Mucosa of descending colon (tissue), 3 donors: ENCODE data around the gene AMIGO1. TPM values are rescaled to one million over a fixed set of nuclear protein-coding genes. Genes with fewer than 3 reads are reported as not detected.

ENCODE experiments used
- ATAC-seq: fragments of 200-7000 bp; cut with Tn5 transposase; one replicate; pipeline ENCODE4 v1.9.1; 2020; ENCODE audit warnings: mild to moderate bottlenecking, moderate library complexity
- DNase-seq, 3 donors: peaks; one replicate each; pipeline ENCODE4 v3.0.0-alpha.2; 2020
- H3K36me3 ChIP-seq: fragments of 200-600 bp; one replicate; pipeline ENCODE4 v1.8.0; 2021; ENCODE audit warnings: low read depth, mild to moderate bottlenecking
- H3K4me1 ChIP-seq: fragments of 200-600 bp; one replicate; pipeline ENCODE4 v1.8.0; 2021; ENCODE audit warnings: low read depth, mild to moderate bottlenecking
- H3K4me3 ChIP-seq: fragments of 200-600 bp; one replicate; pipeline ENCODE4 v1.8.0; 2021; ENCODE audit warnings: mild to moderate bottlenecking
- H3K9me3 ChIP-seq: fragments of 200-600 bp; one replicate; pipeline ENCODE4 v1.8.0; 2021; ENCODE audit warnings: mild to moderate bottlenecking
- CTCF ChIP-seq: fragments of 200-600 bp; IDR thresholded peaks from one replicate; pipeline ENCODE4 v1.8.0; 2022; ENCODE audit warnings: antibody characterized with exemption, mild to moderate bottlenecking
- intact Hi-C, 2 donors: fragments of 100-400 bp; cut with DNase I in 1 of 2; cut with micrococcal nuclease in 1 of 2; formaldehyde crosslinking; loops; one replicate each; pipeline versions ENCODE4 v1.11.0 to v1.11.1; 2022; cut with DNase I, micrococcal nuclease
- total RNA-seq, 3 donors: library from RNA; stranded (reverse); fragmentation: NEBNext Ultra II Directional in 2 of 3; extraction: Animal tissue kit (Norgen Biotek cat#: 25700) in 2 of 3; gene quantifications; one replicate each; pipeline versions ENCODE4 v1.2.1 to v1.2.4, GENCODE V29; 2021 to 2023
- donor health status: DM: no; HTN: no; CAD: no; lungs with moderate emphysema.
- donor health status: DM: no; HTN: no; CAD: no.
- donor health status: DM: no; HTN: yes; CAD: no.

Gene AMIGO1
- total RNA-seq, 3 donors from 2014 or later = 2.2 to 9.9 (median 3.9) TPM

GRCh38 chr1:109493805-109494539 lies 15.6 kb downstream of the AMIGO1 start, which contains the start of gene CYB561D1:
Gene CYB561D1 (plus strand): TSS chr1:109494094. CDS start chr1:109494140, 46 bp downstream.
- no peaks in the 10 kb centered on the region for H3K36me3 ChIP-seq
- no peaks in the 10 kb centered on the region for H3K9me3 ChIP-seq
- peak; percentile 86 to 93 (median 92) for DNase-seq
- peaks cover 12% of the 10 kb centered on the region for H3K4me1 ChIP-seq
- ATAC-seq = peak; percentile 98
- peak within 1 kb of the TSS; percentile 67 for H3K4me3 ChIP-seq
- intact Hi-C loops = loop anchor here in 1 of 2 donors (5.0 kb wide), 1 partner anchor 38 kb away; no protein-coding TSS in a partner anchor
- TF ChIP-seq CTCF = peak; percentile 98

GRCh38 chr1:109493227-109493626 lies 16.3 kb downstream of the AMIGO1 start:
- no peak for ATAC-seq
- Histone ChIP-seq H3K36me3 (no peaks in the 10 kb centered on the region), H3K4me3 (no peak overlapping the region), H3K4me1 (peaks cover 7% of the 10 kb centered on the region), H3K9me3 (no peaks in the 10 kb centered on the region)
- intact Hi-C loops = loop anchor here in 1 of 2 donors (5.0 kb wide), 1 partner anchor 39 kb away; no protein-coding TSS in a partner anchor
- no peak for TF ChIP-seq CTCF
- no peak for DNase-seq

- intact Hi-C loops = loop anchor here in 1 of 2 donors (5.0 kb wide), 1 partner anchor 40 kb away; no protein-coding TSS in a partner anchor
- Histone ChIP-seq H3K36me3 (no peaks in the 10 kb centered on the region), H3K9me3 (no peaks in the 10 kb centered on the region), H3K4me3 (no peak overlapping the region), H3K4me1 (peaks cover 7% of the 10 kb centered on the region)
- ATAC-seq = no peak
- no peak for DNase-seq
- TF ChIP-seq CTCF = no peak
Measured at GRCh38 chr1:109492779-109493178, 16.7 kb downstream of the AMIGO1 start.

- ATAC-seq (no peak), DNase-seq (no peak)
- Histone ChIP-seq H3K36me3 (no peaks in the 10 kb centered on the region), H3K4me1 (peaks cover 7% of the 10 kb centered on the region), H3K9me3 (no peaks in the 10 kb centered on the region), H3K4me3 (no peak overlapping the region)
- no peak for TF ChIP-seq CTCF
- intact Hi-C loops = loop anchor here in 1 of 2 donors (5.0 kb wide), 1 partner anchor 41 kb away; no protein-coding TSS in a partner anchor
Measured at GRCh38 chr1:109491372-109491771, 18.2 kb downstream of the AMIGO1 start.

- ATAC-seq (no peak), DNase-seq (no peak)
- H3K4me3 ChIP-seq = no peak overlapping the region
- TF ChIP-seq CTCF = no peak
- H3K4me1 ChIP-seq = peaks cover 7% of the 10 kb centered on the region
- no peaks in the 10 kb centered on the region for H3K36me3 ChIP-seq
- intact Hi-C loops = loop anchor here in 1 of 2 donors (5.0 kb wide), 1 partner anchor 41 kb away; no protein-coding TSS in a partner anchor
- no peaks in the 10 kb centered on the region for H3K9me3 ChIP-seq
Measured at GRCh38 chr1:109490934-109491302, 18.6 kb downstream of the AMIGO1 start.
